Activated CD4-positive, alpha-beta T cell treated with anti-CD3 and anti-CD28 coated beads, Interleukin-2, amount 50 U/mL, for 24 hours (primary cell): ENCODE data around the gene S100A12.
"Not testable (repeated sequence)": the region's sequence is repeated elsewhere in the genome, so short reads cannot be mapped to it uniquely, and the experiment has no call there.

Source experiments
- DNase-seq, 2 donors: peaks; one replicate each; pipeline ENCODE4 v3.0.0-alpha.2; 2020; ENCODE audit warnings: low read depth in 1 of 2, low spot score in 1 of 2

S100A12 gene

DNA sequence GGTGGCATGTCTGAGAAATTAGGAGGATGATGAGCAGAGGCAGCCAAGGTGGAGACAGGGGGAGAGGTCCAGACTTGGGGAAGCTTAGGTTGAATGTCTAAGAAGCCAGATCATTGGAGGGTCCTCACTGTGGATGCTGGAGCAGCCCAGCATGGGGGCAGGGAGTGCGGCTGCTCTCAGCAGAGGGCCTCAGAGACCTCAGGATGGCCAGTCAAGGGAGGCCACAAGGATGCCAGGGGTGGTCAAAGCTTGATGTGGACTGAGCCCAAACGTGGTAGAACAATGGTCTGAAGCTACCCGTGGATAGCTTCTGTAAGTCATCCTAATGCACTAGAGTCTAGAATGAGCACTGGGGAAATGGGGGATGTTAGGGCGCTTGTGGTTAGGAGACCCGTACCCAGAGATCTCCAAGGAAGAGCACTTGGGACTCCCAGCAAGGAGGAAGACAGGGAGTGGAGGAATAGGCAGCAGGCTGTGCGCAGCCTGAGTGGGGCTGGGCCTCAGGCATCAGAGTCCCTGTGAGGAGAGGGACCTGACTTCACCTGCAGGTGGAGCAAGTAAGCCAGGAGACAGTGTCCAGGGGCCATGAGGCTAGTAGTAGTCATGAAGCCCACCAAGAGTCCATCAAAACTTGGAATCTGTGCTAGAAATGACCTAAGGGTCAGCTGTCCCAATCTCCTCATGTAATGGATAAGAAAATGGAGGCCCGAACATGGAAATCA is 22.0 kb downstream of the S100A12 start:
- no peak for DNase-seq

DNA sequence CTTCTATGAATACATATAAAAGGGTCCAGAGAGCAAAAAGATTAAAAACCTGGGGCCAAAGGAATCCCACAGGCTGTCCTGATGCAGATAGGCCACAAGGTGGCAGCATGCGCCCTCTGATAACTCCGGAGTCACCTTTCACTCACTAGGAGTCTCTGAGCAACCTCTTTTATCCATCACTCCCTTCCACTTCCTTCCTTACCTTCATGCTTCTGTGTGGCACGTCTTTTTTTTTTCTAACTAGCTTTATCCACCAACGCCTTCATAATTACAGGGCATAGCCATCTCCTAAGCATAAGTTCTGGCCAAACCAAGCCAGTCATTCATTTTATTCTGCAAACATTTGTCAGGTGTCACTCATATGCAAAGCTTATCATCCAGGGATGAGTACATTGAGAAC is 22.9 kb downstream of the S100A12 start:
- DNase-seq, result peak; percentile 28 to 47

DNA sequence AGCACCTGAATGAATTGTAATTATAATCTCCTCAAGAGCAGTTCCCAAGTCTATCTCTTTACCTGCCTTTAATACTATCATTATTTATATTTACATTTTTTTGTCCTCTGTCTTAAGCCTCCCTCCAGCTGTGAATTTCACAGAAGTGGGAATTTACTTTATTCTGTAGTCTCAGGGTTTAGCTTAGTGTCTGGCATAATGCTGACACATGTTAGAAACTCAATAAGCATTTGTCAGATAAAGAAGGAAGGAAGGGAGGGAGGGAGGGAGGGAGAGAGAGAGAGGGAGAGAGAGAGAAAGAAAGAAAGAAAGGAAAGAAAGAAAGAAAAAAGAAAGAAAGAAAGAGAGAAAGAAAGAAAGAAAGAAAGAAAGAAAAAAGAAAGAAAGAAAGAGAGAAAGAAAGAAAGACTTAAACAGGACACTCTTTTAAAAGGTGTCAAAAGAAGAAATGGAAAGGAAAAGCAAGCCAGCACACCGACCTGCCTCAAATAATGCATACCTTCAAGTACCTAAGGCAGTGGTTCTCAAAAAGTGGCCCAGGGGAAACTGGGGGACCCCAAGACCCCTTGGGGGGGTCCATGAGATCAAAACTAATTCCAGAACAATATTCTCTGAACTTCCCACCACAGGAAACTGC is 25.0 kb downstream of the S100A12 start:
- DNase-seq, result no peak

DNA sequence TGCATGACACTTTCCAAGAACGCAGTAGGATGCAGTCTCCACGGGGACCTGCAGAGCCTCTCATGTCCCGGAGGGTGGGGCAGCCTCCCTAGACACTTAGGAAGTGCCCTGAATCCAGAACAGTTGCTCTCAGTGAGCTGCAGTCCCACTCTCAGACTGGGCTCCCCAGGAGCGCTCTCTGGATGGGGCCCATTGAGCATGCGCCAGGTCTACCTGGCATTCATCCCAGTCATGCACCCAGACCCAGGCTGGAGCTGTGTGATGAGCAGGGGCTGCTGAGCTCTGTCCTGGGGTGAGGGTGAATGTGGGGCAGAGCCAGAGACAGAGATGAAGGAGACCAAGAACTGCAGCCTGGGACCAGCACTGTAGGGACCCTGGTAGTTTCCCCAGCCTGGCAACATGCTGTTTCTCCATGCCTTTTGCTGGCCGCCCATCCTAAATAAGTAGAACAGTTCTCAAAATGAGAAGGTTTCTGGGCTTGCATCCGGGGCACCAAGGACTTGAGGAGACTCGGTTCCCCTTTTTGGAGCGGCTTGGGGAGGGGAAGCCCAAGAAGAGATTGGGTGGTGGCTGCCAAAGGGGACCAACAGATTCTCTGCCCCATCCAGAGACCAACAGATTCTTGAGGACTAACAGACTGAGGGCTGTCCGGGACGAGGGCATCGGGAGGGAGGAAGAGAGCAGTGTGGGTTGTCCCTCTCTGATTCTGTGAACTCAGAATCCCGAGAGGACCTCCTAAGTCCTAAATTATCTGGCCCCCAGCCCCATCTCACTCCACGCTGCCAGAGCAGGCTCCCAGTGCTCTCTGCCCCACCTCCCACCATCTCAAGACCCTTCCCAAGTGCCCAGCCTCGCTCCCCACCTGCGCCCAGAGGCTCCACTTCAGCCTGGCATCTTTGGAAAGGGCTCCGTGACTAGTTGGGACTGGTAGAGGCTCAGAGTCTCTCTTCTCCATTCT is 25.8 kb downstream of the S100A12 start:
- no peak for DNase-seq

DNA sequence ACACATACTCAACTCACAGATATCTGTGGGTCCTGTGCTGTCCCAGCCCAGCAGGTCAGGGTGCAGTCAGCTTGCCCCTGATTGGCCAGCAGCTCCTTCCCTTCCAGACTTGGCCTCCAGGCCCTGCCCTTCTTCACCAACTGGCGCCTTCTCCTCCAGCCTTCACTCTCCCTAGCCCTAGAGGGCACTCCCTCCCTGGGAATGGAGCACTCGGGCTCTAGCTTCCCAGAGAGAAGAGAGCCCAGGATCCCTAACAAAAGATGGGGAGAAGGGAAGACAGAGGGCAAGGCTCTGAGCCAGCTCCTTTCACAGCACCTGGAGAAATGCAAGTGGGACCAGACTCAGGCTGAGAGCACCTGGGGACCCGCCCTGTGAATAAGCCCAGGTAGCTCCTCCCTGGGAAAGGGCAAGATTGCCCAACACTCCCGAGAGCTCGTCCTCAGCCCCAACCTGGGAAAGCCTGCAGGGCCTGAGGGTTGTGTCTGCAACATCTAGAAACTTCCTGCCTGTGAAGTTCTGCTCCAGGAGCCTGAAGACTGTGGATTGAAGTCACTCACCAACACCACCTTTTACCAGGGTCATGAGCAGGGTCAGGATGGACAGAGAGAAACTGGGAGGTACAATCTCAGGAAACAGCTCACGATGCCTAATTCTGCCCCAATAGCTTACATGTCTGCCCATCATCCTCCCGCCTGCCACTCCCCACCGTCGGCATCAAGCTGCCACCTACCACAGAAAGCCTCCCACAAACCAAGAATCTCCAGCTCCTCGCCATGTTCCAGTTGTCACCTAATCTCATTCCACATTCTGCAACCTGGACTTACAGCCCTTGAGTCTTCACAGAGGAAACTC is 26.7 kb downstream of the S100A12 start, which contains the start of gene PGLYRP4:
Gene PGLYRP4 (minus strand): TSS at position 331 of the 852 bp plus-strand sequence. CDS start 909 bp downstream, outside the sequence.
- DNase-seq, result no peak

DNA sequence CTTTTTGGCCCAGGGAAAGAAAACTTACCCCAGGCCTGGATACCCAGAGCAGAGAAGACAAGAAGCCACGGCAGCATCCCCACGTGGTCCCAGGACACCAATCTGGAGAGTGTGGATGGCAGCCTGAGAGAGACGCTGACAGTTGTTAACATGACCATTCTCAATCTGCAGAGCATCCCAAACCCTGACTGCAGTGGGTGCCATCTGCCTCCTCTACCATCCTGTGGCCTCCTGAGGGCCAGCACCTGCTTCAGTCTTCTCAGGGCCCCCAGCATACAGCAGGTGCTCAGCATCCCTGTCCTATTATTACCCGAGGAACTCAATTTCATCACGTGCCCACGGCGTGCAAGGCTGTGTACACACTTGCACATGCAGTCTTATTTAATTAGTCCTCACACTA is 27.6 kb downstream of the S100A12 start:
- no peak for DNase-seq

DNA sequence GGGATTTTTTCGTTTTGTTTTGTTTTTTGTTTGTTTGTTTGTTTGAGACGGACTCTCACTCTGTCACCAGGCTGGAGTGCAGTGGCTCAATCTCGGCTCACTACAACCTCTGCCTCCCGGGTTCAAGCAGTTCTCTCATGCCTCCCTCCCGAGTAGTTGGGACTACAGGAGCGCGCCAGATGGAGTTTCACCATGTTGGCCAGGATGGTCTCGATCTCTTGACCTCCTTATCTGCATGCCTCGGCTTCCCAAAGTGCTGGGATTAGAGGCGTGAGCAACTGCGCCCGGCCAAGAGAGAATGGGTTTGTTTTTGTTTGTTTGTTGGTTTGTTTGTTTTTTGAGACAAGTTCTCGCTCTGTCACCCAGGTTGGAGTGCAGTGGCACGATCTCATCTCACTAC is 28.4 kb downstream of the S100A12 start:
- not testable (repeated sequence) for DNase-seq

DNA sequence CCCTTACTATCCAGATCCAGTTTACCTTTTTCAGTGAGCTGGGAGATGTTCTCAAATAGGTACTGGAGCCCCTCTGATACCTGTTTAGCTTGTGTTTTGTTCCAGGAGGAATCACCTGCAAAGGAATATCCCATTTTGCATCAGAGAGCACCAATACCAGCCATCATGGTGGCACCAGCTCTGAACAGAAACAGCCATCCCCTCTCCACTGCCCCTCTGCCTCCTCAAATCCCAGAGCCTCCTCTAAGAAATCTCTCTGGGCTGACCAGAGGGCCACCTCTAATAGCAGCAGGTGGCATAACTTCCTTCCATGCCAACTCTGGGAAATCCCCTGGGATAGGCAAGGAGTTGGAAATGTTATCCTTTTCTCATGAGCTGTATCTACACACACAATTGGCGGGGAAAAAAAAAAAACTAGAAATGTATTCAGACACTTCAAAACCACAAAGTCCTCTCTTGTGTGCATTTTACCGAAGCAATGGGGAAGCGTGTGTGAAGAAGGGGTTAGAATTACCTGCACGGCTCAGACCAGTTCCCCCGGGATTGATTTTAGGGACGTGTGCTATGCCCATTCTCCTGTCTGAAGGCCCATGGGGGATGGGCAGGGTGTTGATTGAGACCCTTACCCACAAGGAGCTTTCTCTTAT is 29.2 kb downstream of the S100A12 start:
- DNase-seq, result no peak

DNA sequence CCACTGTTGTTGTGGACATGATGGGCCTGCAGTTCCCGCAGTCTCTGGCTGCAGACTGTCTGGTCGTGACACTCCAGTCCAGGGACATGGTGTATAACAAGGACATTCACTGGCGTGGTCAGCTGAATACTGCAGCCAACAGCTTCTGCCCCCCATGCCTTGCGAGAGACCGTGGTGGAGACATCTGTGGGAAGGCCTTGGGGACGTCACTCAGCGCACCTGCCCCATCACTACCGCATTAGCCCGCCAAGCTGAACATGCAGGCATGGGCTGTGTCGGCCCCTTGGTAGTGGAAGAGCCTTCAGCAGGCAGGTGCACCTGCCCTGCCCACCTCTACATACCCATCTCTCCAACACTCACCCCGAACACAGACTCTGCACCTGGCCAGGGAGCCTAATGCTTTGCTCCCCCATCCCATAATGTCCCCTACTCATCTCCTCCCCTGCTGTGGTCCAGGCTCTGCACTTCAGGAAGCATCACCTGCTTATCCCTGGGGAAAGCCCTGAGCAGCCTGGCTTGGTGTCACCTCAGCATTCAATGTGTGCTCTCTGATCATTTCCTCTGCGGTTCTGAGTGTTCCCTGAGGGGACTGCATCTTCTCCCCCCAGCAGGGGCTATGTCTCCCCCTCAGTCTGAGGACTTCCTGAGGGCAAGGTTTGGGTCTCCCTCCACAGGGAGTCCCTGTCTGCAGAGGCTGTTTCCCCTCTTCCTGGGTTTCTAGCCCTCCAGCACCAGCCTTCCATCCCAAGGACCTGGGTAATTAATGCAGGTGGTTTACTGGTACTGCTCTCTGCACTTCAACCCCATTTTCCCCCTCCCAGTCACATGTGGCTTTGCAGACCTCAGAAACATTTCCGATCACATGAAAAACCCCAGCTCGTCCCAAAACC is 30.0 kb downstream of the S100A12 start:
- no peak for DNase-seq

DNA sequence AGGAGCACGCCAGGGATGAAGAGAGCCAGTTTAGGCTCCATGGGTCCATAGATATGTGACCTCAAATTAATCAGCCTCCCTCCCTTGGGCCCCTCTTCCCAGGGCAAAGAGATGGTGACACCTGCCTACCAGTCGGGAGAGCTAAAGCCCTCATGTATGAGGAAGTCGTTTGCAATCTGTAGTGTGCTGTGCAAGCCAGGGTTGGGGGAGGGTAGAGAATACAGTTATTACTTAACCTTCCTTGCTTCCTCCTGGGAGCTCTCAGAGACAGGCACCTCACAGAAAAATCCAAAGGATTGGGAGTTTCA is 30.7 kb downstream of the S100A12 start:
- DNase-seq, result no peak

DNA sequence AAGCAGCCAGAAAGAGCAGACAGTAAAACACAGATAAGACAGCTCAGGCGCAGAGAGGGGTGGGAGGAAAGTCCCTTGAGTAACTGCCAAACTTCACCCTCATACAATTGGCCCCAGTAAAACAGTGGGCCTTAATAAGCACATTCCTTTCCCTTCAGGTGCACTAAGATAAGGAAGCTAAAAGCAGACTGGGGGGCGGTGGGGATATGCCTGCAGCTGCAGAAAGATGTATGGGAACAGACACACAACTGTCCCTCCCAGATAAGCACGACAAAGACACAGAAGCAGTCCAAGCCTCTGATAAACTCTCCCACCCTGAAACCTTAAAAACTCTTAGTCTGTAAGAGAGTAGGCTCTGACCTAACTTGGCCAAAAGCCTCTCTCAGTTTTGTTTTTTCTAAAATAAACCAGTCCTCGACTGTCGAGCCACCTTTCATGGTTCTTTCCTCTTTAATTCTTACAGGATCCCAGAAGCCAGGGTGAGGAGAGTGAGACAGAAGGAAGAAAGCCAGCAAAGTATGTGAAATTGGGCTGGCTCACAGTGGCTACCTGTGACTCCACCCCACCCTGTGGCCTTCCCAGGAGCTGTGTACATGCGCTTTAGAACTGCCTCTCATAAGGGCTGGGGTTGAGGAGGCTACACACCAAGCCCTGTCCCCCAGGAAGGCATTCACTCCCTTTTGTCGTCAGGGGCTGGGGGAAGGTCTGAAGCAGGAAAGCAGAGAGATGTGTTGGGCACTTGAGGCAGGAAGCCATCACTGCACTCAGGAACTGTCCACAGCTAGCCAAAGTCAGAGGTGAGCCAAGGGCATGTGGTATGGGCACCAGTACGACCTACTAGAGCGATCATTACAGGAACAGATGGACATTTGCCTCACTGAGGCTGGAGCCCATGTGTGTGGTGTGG is 31.4 kb downstream of the S100A12 start:
- no peak for DNase-seq

DNA sequence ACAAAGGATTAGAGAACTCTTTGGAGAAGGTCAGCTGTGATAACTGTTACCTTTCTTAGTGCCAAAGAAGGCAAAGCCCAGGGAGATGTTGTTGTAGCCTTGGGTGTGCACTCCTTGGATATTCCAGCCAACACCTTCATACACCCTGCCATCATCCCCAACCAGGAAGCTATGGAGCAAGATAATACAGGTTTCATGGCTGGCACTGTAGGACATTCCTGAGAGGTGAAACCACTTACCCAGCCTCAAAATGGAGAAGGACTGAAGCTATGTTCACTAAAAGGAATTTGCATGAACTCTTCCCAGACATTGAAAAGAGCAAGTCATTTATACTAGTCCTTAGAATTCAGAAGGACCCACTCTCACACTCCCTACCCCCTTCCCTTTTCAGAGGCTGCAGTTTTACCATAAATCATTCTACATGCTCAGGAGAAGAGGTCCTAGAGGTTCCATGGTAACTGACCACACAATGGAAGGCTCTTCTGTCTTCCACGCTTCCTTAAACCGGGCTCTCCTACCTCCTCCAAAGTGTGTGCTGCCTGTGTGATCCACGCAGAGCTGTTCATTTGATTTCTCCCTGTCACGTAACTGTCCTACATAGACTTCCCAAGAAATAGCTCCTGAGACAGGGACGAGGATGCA is 32.3 kb downstream of the S100A12 start:
- DNase-seq, result no peak

DNA sequence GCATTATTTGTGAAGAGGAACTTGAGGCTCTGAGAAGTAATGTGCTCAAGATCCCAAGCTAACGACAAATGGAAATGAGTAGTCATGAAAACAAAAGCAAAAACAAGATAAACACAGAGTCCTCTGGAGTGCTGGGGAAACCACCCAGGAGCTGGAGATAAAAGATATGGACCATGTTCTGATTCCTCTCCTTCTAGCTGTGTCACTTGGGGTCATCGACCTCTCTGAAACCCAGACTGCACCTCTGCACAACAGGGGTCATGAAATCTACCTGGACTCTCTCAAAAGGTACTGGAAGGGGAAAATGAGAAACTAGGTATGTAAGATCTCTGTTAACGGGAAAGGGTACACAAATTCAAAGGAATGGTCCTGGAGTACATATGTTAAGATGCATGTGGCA is 33.2 kb downstream of the S100A12 start:
- no peak for DNase-seq

DNA sequence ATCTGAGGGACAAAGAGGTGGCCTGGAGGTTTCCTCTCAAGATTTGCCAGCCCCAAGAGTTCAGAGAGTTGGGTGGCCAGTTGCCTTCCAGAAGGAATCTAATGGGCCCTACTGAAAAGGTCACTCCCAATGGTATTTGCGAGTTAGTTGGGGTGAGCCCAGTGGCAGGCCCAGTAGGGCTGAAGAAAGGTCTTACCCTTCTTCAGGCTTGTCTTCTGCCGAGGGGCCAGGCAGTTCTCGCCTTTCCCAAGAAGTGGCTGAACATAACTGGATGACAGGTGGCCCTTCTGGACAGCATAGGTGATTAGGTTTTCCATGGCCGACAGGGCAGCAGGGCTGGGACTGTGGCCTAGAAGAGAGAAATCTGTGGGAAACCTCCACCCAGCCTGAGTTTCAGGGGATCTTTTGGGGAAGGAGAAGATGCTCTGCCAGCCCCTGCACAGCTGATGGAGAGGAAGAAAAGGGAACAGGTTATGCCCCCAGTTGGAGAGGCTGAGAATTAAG is 33.9 kb downstream of the S100A12 start:
- no peak for DNase-seq

DNA sequence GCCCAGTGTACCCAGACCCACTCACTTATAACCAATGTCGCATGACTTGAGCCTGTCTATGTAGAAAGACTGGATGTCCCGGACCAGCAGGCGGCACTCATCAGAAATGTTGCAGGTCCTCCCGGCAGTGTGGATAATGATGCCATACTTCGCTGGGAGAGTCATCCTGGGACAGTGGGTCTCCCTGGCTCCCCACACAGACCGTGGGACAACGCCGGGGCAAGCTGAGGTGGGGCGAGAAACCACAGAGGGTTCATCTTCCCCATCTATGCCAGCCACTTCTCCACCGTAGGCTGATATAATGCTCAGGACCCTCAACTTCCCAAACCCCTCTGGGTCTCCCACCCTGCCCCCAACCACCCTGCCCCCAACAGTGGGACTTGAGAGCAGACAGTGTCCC is 35.1 kb downstream of the S100A12 start:
- no peak for DNase-seq

DNA sequence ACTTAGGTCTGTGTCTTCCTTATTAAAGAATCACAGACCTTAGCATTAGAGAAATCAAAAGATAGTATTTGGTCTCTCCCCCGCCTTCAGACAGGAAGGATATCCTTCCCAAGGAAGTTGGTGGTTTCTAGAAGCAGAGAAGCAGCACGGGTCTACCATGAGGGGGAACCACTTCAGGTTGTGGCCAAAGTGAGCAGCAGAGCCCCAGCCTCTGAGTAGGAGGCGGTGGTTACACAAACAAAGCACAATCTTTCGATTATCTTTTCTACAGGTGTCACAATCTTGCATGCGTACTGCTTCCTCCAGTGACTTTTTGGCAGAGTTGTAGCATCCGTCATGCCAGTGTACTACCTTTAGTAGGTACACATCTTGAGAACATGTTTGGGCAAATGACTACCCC is 35.6 kb downstream of the S100A12 start:
- no peak for DNase-seq

DNA sequence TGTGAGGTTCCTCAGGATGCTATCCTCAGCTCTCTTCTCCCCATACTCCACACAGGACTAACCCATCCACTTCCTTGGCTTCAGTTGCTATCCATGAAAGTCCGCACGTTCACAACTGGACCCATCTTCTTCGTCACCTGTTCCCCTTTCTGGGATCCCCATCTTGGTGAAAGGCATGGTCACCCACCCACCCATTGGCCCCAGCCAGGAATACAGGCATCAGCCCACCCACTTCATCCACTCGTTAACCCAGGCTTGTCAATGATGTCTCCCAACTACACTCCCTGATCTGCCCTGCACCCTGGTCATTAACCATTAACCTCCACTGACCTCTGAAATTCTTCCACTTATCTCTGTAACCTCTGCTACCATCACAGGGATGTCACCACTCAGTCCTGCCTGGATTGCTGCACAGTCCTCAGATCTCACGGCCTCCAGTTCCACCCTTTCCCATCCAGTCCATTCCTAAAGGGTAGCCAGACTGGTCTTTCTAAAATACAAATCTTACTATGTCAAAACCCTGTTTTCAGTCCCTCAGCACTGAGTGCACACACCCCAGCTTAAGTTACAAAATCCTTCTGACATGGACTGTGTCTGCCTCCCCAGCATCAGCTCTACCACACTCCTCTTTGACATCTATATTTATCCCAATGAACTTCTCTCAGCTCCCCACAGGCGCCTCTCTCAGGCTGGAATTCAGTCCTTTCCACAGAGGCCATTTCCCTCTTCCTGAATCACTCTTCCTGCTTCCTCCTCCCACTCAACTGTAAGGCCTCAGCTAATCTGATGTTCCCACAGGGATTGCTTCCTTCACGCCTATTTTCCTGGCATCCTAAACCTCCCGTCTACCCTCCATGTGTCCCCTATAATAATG is 37.2 kb downstream of the S100A12 start:
- no peak for DNase-seq
